Measurements from ENCODE around the gene SOD3.

GRCh38 chr4:24796620-24797019 is 1.2 kb downstream of the SOD3 start:
- TF ChIP-seq ZNF18 (tag by site-specific recombination; IDR thresholded peaks at IDR 0.05) (no peak), ZNF530 (tag by site-specific recombination; IDR thresholded peaks at IDR 0.05; ENCODE audit: low read depth) (no peak), PBX3 (CRISPR knock-in tag; IDR thresholded peaks at IDR 0.05) (no peak), YY1 (tag by site-specific recombination; IDR thresholded peaks at IDR 0.05) (no peak), ZNF335 (tag by site-specific recombination; conservative IDR thresholded peaks at IDR 0.05) (no peak), ZSCAN23 (tag by site-specific recombination; IDR thresholded peaks at IDR 0.05) (no peak), ZBTB8A (tag by site-specific recombination; IDR thresholded peaks at IDR 0.05) (no peak), GLI4 (tag by site-specific recombination; IDR thresholded peaks at IDR 0.05) (no peak)
- TF ChIP-seq, protein P1, sequence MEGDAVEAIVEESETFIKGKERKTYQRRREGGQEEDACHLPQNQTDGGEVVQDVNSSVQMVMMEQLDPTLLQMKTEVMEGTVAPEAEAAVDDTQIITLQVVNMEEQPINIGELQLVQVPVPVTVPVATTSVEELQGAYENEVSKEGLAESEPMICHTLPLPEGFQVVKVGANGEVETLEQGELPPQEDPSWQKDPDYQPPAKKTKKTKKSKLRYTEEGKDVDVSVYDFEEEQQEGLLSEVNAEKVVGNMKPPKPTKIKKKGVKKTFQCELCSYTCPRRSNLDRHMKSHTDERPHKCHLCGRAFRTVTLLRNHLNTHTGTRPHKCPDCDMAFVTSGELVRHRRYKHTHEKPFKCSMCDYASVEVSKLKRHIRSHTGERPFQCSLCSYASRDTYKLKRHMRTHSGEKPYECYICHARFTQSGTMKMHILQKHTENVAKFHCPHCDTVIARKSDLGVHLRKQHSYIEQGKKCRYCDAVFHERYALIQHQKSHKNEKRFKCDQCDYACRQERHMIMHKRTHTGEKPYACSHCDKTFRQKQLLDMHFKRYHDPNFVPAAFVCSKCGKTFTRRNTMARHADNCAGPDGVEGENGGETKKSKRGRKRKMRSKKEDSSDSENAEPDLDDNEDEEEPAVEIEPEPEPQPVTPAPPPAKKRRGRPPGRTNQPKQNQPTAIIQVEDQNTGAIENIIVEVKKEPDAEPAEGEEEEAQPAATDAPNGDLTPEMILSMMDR (tag by site-specific recombination; IDR thresholded peaks at IDR 0.05), result no peak
- TF ChIP-seq, protein P2, sequence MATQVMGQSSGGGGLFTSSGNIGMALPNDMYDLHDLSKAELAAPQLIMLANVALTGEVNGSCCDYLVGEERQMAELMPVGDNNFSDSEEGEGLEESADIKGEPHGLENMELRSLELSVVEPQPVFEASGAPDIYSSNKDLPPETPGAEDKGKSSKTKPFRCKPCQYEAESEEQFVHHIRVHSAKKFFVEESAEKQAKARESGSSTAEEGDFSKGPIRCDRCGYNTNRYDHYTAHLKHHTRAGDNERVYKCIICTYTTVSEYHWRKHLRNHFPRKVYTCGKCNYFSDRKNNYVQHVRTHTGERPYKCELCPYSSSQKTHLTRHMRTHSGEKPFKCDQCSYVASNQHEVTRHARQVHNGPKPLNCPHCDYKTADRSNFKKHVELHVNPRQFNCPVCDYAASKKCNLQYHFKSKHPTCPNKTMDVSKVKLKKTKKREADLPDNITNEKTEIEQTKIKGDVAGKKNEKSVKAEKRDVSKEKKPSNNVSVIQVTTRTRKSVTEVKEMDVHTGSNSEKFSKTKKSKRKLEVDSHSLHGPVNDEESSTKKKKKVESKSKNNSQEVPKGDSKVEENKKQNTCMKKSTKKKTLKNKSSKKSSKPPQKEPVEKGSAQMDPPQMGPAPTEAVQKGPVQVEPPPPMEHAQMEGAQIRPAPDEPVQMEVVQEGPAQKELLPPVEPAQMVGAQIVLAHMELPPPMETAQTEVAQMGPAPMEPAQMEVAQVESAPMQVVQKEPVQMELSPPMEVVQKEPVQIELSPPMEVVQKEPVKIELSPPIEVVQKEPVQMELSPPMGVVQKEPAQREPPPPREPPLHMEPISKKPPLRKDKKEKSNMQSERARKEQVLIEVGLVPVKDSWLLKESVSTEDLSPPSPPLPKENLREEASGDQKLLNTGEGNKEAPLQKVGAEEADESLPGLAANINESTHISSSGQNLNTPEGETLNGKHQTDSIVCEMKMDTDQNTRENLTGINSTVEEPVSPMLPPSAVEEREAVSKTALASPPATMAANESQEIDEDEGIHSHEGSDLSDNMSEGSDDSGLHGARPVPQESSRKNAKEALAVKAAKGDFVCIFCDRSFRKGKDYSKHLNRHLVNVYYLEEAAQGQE (tag by site-specific recombination; IDR thresholded peaks at IDR 0.05), result no peak
- TF ChIP-seq, protein P3, sequence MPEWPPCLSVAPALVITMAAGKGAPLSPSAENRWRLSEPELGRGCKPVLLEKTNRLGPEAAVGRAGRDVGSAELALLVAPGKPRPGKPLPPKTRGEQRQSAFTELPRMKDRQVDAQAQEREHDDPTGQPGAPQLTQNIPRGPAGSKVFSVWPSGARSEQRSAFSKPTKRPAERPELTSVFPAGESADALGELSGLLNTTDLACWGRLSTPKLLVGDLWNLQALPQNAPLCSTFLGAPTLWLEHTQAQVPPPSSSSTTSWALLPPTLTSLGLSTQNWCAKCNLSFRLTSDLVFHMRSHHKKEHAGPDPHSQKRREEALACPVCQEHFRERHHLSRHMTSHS (tag by site-specific recombination; IDR thresholded peaks at IDR 0.05), result no peak

Data from HEK293 (cell line).